Renal cortex interstitium (tissue), 15 donors: ENCODE measurements around the gene ZNF316. TPM values are rescaled to one million over a fixed set of nuclear protein-coding genes. Genes with fewer than 3 reads are reported as not detected.

Experiments used
- DNase-seq, 11 donors: peaks; one replicate each; pipeline ENCODE4 v3.0.0-alpha.2; 2013; ENCODE audit warnings: low read depth in 9 of 11, low spot score in 4 of 11; ENCODE audit errors: extremely low read depth in 1 of 11
- long read RNA-seq, 16 experiments: transcript quantifications; one replicate each; lab custom pipeline, GENCODE V29; 2026
- polyA plus RNA-seq, 3 donors: library from polyadenylated mRNA; unstranded; fragments of 120-200 nt; gene quantifications; one replicate each; pipeline ENCODE4 v1.2.1, GENCODE V29; 2013; ENCODE audit not compliant: insufficient read length in 3 of 3

The ZNF316 gene
- polyA plus RNA-seq, result 10 to 100 TPM; 43.3 to 56.5 (median 45.4) TPM
- long read RNA-seq, donor 1, full-length matches to known transcripts, result 1 of 1 reads
- long read RNA-seq, donor 1, partial matches to known transcripts, result 0 of 1 reads
- long read RNA-seq, donor 1, other reads (novel, unspliced or antisense), result 0 of 1 reads
- long read RNA-seq, donor 2, full-length matches to known transcripts, result 3 of 3 reads
- long read RNA-seq, donor 2, partial matches to known transcripts, result 0 of 3 reads
- long read RNA-seq, donor 2, other reads (novel, unspliced or antisense), result 0 of 3 reads
- long read RNA-seq, donor 3, full-length matches to known transcripts, result 2 of 27 reads
- long read RNA-seq, donor 3, partial matches to known transcripts, result 25 of 27 reads
- long read RNA-seq, donor 3, other reads (novel, unspliced or antisense), result 0 of 27 reads
- long read RNA-seq, donor 4, result 0 reads
- long read RNA-seq, donor 5, result 0 reads
- long read RNA-seq, donor 6, partial matches to known transcripts, result 0 of 1 reads
- long read RNA-seq, donor 6, other reads (novel, unspliced or antisense), result 0 of 1 reads
- long read RNA-seq, donor 7, partial matches to known transcripts, result 40 of 40 reads
- long read RNA-seq, donor 7, other reads (novel, unspliced or antisense), result 0 of 40 reads
- long read RNA-seq, donor 8, result 0 reads
- long read RNA-seq, donor 9, full-length matches to known transcripts, result 1 of 1 reads
- long read RNA-seq, donor 9, partial matches to known transcripts, result 0 of 1 reads
- long read RNA-seq, donor 9, other reads (novel, unspliced or antisense), result 0 of 1 reads
- long read RNA-seq, donor 10, full-length matches to known transcripts, result 1 of 1 reads
- long read RNA-seq, donor 10, partial matches to known transcripts, result 0 of 1 reads
- long read RNA-seq, donor 10, other reads (novel, unspliced or antisense), result 0 of 1 reads
- long read RNA-seq, donor 11, result 0 reads
- long read RNA-seq, donor 12, partial matches to known transcripts, result 0 of 1 reads
- long read RNA-seq, donor 12, other reads (novel, unspliced or antisense), result 0 of 1 reads
- long read RNA-seq, donor 13, result 0 reads
- long read RNA-seq, donor 14, full-length matches to known transcripts, result 2 of 2 reads
- long read RNA-seq, donor 14, partial matches to known transcripts, result 0 of 2 reads
- long read RNA-seq, donor 14, other reads (novel, unspliced or antisense), result 0 of 2 reads
- long read RNA-seq, donor 15, full-length matches to known transcripts, result 2 of 2 reads
- long read RNA-seq, donor 15, partial matches to known transcripts, result 0 of 2 reads
- long read RNA-seq, donor 15, other reads (novel, unspliced or antisense), result 0 of 2 reads
- long read RNA-seq, donor 16, full-length matches to known transcripts, result 4 of 4 reads
- long read RNA-seq, donor 16, partial matches to known transcripts, result 0 of 4 reads
- long read RNA-seq, donor 16, other reads (novel, unspliced or antisense), result 0 of 4 reads

DNA sequence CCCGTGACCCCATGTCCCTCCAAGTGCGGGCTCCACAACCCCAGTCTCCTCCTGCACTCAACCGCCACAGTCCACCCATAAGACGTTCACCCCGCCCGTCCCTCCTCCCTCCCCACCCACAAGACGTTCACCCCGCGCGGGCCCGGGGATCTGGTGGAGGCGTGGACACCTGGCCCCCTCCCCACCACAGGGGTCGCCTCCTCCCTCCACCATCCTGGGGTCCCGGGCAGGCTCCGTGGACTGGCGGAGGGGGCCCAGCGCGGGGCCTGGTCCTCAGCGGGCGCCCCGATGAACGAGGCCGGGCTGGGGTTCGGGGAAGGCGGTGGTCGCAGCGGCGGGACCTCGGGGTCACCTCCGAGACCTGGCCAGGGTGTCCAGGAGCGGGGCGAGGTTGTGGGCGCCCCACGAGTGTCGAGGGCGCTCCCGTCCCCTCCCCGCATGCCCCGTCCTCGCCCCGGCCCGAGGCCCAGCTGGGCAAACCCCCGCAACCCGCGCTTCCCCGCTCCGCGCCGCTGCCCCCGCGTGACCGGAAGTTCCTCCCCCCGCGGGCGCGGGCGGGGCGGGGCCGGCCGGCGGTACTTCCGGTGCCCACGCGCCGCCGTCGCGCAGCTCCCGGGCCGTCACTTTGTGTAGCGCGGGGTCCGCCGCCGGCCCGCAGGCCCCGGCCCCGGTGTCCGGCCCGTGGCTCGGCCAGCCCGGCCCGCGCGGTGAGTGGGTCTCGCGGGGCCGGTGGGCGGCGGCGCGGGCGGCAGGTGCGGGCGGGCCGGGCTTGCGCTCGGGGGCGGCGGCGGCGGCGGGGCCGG, at the start of gene ZNF316:
ZNF316 (plus strand) TSS at position 578 of the 803 bp plus-strand sequence. CDS start 5,092 bp downstream, outside the sequence.
- DNase-seq, result no peak

DNA sequence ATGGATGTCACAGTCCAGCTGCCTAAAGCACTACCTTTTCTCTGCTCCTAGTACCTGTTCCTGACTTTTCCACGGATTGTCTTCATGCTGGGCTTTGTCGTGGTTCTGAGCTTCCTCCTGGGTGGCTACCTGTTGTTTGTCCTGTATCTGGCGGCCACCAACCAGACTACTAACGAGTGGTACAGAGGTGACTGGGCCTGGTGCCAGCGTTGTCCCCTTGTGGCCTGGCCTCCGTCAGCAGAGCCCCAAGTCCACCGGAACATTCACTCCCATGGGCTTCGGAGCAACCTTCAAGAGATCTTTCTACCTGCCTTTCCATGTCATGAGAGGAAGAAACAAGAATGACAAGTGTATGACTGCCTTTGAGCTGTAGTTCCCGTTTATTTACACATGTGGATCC, 48.6 kb upstream of the ZNF316 start:
- no peak for DNase-seq

DNA sequence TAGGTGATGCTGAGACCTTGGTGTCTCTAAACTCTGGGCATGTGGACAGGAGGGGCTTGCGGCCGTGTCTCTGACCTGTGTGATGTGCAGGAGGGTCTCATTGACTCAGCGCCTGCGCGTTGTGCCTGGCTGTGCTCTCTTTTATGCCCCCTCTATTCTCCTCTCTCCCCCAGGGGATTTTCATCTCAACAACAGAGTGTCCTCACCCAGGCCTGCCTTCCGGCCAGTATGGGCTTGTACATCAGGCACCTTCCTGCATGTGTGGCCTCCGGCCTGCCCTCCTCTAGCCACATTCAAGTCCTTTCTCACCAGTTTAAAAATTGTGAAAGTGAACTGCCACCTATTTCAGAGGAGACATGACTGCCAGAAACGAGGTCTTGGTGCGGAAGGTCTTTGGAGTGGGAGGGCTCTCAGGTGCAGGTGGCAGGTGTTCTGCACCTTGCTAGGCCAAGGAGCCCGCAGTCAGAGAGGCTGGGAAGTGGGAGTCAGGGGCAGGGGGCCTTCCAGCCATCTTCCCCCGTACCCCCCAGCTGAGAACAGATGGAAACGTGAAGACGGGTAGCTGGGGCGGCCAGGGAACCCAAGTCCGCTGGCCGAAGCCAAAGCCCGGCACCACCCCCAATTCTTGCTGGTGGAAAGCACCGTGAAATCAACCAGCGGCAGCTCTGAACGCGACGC, 47.8 kb upstream of the ZNF316 start:
- DNase-seq, result no peak

DNA sequence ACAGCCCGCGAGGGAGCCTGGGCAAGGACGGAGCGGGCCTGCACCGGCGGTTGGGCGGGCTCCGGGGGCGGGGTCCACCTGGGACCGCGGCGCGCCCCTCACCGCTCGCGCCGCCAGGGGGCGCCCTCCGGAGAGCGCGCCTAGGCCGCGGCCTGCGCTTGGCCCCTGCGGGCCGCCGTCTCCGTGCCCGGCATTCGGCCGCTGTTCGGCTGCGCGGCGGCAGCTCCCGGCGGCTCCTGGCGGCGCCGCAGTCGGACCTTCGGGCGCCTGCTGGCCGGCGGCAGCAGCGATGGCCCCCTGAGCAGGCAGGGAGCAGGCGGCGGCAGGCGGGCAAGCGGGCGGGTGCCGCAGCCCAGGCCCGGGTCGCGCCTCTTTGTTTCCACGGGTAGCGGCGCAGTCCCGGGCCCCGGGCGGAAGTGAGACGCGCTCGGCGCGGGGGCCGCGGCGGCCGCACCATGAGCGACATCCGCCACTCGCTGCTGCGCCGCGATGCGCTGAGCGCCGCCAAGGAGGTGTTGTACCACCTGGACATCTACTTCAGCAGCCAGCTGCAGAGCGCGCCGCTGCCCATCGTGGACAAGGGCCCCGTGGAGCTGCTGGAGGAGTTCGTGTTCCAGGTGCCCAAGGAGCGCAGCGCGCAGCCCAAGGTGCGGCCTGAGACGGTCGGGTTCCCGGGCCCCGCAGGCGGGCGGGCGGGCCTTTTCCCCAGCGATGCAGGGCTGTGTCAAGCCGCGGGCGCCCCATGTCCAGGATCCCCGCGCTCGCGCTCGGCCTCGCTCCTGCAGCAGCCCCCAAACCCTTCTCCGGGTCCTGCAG, 47.1 kb upstream of the ZNF316 start, which contains the start of gene INTS15:
INTS15 (plus strand) TSS at position 193 of the 816 bp plus-strand sequence; CDS start at position 456, 263 bp downstream.
- peak; percentile 66 to 85 (median 79) for DNase-seq

DNA sequence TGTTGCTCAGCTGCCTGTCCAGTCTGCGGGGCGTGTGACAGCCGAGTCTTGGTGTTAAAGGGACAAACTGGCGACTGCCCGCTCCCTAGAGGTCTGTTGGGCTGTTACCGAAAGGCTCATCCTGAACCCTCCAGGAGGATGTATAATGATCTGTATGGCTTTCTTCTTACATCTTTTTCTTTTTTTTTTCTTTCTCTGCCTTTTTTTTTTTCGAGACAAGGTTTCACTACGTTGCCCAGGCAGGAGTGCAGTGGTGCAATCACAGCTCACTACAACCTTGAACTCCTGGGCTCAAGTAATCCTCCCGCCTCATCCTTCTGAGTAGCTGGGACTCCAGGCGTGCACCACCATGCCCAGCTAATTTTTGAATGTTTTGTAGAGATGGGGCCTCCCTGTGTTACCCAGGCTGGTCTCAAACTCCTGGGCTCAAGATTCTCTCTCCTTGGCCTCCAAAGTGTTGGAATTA, 46.4 kb upstream of the ZNF316 start:
- peak in 1 of 11 donors; percentile 25 for DNase-seq

DNA sequence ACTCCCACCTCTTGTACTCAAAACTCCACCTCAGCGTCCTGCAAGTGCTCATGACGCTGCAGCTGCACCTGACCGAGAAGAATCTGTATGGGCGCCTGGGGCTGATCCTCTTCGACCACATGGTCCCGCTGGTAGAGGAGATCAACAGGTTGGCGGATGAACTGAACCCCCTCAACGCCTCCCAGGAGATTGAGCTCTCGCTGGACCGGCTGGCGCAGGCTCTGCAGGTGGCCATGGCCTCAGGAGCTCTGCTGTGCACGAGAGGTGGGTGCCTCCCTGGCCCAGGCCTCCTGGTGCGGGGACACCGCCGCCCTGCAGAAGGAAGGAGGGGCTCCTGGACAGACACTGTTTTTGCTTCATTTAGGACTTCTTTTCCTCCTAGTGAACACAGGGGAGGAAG, 37.0 kb upstream of the ZNF316 start:
- DNase-seq, result no peak

DNA sequence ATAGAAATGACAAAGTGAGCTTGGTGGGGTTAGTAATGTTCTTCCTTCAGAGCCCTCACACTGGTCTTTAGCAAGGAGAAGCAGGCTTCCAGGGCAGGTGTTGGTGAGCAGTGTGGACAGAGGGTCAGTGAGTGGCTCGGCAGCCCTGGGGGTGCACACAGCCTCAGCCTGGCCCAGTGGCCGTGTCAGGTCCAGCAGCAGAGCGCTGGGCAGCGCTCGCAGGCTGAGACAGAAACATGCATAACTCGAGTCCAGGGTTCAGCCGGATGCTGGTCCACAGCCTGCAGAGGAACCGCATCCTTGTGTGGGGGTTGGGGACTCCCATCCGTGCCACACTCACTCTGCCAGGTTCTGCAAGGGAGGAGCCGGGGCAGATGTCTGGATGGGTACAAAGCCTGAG, 32.7 kb upstream of the ZNF316 start:
- DNase-seq, result no peak

DNA sequence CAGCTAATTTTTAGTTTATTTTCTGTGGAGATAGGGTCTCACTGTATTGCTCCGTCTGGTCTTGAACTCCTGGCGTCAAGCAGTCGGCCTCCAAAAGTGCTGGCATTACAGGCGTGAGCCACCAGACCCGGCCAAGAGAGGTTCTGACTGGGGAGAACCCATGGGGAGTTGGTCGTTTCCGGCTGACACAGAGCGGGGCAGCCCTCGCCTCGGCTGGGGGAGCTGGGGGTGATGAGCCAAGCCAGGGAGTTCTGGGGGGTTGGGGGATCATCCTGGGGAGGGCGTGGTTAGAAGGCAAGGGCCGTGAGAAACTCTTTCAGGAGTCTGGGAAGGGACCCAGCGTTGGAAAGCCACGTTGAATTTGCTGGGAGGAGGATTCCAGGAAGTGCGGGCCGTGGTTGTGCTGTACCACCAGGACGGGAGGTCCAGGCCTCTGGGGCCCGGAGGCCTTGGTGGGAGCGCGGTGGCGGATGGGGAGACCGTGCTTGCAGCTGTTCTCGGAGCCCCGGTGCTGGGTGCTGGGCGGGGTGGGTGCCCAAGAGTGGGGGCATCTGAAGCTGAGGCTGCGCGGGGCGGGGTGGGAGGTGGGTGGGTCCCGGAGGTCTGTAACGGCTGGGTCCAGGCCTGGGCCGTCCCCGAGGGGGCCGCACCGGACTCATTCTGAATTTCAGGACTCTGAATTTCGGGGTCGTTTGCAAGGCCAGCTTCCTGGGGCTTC, 30.1 kb upstream of the ZNF316 start:
- DNase-seq, result no peak

DNA sequence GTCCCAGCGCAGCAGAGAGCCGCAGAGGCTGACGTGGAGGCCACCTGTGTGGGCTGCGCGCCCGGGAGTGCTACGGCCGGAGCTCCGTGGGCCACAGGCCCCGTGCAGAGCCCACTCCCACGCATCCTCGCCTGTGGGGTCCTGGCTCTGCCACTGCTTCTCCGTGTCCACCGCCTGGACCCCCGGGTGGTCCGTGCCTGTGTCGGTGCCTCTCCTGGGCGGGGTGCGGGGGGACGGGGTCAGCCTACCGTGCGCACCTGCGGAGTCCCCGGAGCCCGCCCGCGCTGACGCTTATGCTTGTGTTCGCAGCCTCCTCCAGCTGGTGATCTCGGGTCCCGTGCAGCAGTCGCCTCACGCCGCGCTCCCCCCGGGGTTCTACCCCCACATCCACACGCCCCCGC, 29.5 kb upstream of the ZNF316 start:
- no peak for DNase-seq

DNA sequence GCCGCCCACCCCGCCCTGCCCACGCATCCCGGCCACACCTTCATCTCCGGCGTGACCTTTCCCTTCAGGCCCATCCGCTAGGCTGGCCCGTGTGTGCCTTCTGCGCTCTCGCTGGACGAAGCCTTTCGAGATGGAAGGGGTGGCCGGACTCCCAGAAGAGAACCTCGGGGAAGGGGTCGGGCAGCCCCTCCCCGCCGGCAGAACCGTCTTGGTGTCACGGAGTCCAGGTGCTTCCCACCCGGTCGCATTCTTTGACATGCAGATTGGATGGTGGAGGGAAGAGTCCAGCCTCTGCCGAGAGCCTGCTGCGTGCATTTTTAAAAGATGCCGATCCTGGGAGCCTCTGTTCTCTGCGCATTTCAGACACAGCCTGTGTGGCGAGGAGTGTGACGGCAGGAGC, 29.0 kb upstream of the ZNF316 start:
- DNase-seq, result no peak

DNA sequence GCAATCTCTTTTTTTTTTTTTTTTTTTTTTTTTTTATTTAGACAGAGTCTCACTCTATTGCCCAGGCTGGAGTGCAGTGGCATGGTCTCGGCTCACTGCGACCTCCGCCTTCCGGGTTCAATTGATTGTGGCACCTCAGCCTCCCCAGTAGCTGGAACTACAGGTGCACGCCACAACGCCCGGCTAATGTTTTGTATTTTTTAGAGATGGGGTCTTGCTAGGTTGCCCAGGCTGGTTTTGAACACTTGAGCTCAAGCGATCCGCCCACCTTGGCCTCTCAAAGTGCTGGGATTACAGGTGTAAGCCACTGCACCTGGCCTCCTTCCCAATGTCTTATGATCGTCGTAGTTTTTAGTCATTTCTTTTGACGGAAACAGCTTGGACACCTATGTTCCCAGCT, 28.3 kb upstream of the ZNF316 start:
- no peak for DNase-seq

DNA sequence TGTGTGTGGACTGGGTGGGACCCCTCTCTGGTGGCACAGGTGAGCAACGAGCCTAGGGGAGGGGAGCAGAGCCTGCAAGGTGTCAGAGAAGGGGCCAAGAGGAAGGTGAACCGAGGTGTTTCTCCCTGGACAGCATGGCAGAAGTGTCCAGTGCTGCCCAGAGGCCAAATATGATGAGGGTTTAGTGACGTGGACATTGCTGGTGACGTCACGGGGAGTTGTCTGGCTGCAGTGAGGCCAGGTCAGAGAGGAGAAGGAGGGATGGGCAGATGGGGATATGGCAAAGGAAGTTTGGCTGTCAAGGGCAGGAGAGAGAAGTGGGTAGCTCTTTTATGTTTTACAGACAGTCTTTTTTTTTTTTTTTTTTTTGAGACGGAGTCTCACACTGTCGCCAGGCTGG, 24.3 kb upstream of the ZNF316 start:
- no peak for DNase-seq

DNA sequence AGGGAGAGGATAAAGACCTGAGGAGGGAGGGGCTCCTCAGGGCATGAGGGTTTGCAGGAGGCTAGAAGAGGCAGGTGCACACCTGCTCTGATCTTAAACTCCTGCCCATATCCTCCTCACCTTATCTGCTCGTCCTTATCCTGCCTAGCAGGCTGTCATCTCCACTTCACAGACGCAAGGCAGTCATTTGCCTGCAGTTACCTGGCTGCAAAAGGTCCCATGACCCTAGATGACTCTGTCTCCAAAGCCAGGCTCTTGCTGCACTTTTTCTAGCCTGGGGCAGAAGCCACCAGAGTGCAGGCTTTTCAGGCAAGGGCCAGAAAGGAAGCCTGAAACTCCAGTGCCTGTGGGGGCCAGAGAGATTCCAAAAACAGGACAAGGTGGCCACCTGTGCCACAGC, 23.4 kb upstream of the ZNF316 start:
- DNase-seq, result no peak

DNA sequence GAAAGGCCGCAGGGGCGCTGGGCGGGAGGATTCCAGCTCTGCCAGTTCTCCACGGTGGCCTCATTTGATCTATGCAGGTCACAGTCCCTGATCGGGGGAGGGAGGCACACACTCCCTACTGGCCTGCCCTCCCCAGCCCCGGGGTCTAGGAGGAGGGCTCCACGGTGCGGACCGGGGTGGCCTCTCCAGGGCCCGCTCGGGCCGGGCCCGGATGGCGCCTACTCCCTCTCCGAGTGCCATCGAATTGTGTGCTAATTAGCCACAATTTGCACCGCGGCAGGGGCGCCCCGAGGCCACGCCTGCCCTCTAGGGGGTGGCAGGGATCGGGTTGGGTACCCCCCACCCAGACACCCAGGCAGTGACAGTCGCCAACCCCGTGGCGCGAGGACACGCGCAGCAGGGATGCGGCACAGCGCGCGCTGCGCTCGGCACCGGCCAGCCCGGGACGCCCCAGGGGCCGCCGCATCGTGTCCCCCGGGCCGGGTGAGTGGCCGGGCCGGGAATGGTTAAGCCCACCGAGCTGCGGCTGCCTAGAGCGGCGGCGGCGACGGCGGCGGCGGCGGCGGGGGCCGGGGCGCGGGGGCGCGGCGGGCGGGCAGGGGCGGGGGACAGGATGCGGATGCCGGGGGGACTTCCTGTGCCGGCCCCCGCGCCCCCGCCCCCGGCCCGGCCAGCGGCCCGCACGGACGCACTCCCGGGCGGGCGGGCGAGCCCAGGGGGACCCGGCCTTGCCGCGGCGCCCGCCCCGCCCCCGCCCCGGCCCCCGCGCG, 22.0 kb upstream of the ZNF316 start, which contains the start of gene ZNF853:
ZNF853 (plus strand) TSS at position 658 of the 770 bp plus-strand sequence. CDS start 565 bp downstream, outside the sequence.
- DNase-seq, result no peak
